Measurements from ENCODE around the gene BCL2L15.
A peak's percentile ranks its signal among the peaks of the same experiment; 100 is the strongest.

The BCL2L15 gene

GRCh38 chr1:113905435-113905861 is 18.1 kb upstream of the BCL2L15 start:
- DNase-seq (ENCODE audit: low spot score) = peak; percentile 10

DNA sequence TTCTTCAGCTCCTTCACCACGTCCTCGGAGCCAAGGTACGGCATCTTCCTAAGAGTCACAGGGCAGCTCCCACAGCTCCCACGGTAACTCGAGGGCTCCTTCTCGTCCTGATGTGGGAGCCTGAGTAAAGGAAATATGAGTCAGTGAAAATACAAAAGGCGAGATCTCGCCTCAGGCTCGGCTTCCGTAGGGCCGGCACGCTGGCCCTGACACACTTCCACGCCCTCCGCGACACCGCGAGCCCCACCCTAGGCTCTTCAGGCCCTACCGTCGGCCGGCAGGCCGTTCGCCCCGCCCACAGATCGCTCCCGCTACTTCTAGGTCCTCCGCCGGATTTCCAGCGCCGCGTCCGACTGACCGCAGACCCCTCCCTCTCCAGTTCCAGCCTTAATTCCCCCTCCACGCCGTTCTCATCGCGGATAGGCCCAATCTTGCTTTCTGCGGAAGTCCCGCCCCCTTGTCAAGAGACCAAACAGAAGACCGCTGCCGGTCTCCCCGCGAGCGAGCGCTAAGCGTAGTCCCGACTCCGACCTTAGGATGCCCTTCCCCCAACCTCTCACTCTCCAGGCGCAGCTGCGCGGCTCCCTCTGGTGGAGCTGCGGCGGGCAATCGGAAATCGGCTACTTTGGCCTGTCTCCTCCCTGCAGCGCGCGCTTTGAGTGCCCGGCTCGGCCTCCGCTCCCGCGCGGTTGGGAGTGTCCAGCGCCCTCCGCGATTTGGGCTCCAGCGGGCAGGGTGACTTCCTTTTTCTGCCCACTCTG is 17.5 kb upstream of the BCL2L15 start, which contains the start of the genes AP4B1 and DCLRE1B:
Gene AP4B1, minus strand, starts transcription at position 126 of the 761 bp plus-strand sequence. Its CDS starts 82 bp downstream, at position 44.
Gene DCLRE1B, plus strand, starts transcription at position 653 of the 761 bp plus-strand sequence. CDS start 261 bp downstream, outside the sequence.
- DNase-seq (ENCODE audit: low spot score) = peak; percentile 99

DNA sequence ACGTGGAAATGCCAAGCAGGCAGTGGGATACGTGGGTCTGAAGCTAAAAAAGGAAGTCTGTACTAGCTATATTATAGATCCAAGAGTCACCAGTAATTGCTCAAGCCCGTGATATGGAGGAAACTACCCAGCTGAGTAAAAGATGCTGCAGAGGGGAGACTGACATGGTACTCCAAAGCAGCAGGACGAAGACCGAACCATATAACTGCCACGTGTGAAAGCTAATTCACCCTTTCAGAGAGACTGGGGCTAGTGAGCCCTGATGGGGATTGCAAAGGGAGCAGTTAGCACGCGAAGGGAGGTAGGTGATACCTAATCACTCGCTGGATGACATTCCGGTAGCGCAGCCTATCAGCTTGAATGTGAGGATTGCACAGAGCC is 16.9 kb upstream of the BCL2L15 start:
- no peak for DNase-seq (ENCODE audit: low spot score)

GRCh38 chr1:113903501-113904292 is 16.3 kb upstream of the BCL2L15 start:
- no peak for DNase-seq (ENCODE audit: low spot score)

- peak; percentile 24 for DNase-seq (ENCODE audit: low spot score)
Measured at GRCh38 chr1:113901191-113901590, 13.8 kb upstream of the BCL2L15 start.

- no peak for DNase-seq (ENCODE audit: low spot score)
Measured at GRCh38 chr1:113899111-113899510, 11.7 kb upstream of the BCL2L15 start.

- DNase-seq (ENCODE audit: low spot score) = no peak
Measured at GRCh38 chr1:113898241-113898814, 10.9 kb upstream of the BCL2L15 start.

GRCh38 chr1:113895961-113896360 is 8.6 kb upstream of the BCL2L15 start:
- DNase-seq (ENCODE audit: low spot score) = no peak

GRCh38 chr1:113895098-113895497 is 7.7 kb upstream of the BCL2L15 start:
- DNase-seq (ENCODE audit: low spot score) = no peak

- DNase-seq (ENCODE audit: low spot score) = no peak
Measured at GRCh38 chr1:113893267-113893666, 5.9 kb upstream of the BCL2L15 start.

GRCh38 chr1:113891631-113892220 is 4.3 kb upstream of the BCL2L15 start:
- DNase-seq (ENCODE audit: low spot score) = no peak

DNA sequence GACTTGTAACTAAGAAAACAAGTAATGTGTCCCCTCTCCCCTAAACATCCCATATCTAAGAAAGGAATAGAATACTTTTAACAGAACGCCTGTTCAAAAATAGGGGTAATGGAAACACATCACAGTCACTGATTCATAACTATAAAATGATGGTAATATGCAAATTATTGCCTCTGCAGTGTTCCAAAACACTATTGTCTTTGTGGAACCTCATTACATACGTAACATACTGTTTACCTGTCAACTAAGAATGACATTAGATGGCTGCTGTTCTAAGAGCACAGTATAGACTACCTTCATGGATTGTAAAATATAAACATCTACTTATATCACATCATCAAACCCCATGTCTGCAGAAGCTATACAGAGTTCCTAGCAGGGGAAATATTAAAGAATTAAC is 3.4 kb upstream of the BCL2L15 start:
- DNase-seq (ENCODE audit: low spot score) = no peak

DNA sequence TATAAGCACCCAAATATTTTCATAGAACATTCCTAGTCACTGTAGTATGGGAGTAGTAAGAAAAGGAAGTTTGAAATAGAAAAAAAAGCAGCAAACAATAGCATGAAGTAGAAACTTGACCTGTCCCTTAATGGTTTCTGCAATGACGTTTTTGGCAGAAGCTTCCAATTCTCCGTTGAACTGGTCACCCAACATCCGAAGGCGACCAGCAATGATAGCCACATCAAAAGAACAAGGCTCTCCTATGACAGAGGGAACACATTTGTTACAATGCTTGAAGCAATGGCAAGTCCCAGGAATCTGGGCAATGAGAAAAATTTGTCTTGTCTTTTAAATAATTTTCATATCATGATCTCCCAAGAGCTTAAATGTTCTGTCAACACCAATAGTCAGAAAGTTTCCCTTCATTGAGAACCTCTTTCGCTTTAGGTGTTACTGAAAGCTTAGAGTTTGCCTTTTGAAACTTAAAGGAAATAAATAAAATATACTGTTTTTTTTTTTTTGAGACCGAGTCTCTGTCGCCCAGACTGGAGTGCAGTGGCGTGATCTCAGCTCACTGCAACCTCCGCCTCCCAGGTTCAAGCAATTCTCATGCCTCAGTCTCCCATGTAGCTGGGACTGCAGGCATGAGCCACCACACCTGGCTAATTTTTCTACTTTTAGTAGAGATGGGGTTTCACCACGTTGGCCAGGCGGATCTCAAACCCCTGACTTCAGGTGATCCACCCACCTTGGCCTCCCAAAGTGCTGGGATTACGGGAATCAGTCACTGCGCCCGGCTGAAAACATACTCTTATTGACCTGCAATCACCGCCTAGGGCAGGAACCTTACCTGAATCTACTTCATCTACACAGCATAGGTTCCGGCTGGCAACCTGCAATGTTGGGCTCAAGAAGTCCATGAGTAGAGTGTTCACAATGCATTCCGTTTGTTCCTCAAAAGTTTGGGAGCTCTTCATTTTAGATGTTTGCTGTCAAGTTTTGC is 672 bp downstream of the BCL2L15 start:
- no peak for DNase-seq (ENCODE audit: low spot score)

- no peak for DNase-seq (ENCODE audit: low spot score)
Measured at GRCh38 chr1:113881661-113882060, 5.7 kb downstream of the BCL2L15 start.

DNA sequence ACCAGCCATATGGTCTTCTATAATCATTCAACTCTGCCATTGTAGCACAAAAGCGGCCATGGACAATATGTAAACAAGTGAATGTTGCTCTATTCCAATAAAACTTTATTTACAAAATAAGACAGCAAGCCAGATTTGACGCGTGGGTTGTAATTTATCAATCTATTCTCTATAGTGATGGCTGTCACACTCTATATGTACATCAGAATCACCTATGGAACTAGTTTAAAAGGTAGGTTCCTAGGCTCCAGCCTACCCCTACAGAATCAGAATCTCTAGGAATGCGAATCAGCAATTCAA is 7.7 kb downstream of the BCL2L15 start:
- DNase-seq (ENCODE audit: low spot score) = no peak

GRCh38 chr1:113876176-113876575 is 11.2 kb downstream of the BCL2L15 start:
- no peak for DNase-seq (ENCODE audit: low spot score)

- no peak for DNase-seq (ENCODE audit: low spot score)
Measured at GRCh38 chr1:113875714-113876113, 11.7 kb downstream of the BCL2L15 start.

DNA sequence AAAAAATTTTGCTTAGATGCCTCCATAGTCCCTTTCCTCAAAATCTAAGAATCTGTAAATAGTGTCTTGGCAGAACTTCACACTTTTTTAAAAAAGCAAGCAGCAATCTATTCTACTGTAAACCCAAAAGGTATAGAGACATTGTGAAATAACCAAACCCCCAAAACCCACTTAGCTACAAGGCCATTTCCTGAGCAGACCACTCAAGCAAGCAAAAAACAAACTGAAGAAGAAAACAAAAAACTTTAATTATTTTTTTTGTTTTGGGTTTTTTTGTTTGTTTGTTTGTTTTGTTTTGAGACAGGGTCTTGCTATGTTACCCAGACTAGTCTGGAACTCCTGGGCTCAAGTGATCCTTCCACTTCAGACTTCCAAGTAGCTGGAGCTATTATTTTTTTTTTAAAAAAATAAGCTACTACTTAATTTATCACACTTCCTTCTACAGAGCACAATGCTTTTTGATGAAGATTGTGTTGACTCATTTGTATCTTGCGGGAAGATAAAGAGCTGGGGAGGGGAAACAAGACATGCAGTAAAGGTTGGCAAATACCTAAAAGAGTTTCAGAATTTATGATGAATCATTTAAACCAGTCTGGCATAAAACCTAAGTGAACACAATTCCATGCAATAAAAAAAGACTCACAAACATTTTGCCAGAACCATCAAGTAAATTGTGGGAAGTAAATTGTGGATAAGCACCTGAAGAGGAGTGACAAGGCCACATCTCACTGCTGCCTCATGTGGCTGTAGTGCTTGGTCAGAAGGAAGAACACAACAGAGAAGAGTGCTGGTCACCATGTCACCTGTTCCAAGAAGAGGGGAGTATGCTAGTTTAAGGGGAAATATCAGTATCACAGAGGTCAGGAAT is 13.1 kb downstream of the BCL2L15 start:
- peak; percentile 64 for DNase-seq (ENCODE audit: low spot score)

DNA sequence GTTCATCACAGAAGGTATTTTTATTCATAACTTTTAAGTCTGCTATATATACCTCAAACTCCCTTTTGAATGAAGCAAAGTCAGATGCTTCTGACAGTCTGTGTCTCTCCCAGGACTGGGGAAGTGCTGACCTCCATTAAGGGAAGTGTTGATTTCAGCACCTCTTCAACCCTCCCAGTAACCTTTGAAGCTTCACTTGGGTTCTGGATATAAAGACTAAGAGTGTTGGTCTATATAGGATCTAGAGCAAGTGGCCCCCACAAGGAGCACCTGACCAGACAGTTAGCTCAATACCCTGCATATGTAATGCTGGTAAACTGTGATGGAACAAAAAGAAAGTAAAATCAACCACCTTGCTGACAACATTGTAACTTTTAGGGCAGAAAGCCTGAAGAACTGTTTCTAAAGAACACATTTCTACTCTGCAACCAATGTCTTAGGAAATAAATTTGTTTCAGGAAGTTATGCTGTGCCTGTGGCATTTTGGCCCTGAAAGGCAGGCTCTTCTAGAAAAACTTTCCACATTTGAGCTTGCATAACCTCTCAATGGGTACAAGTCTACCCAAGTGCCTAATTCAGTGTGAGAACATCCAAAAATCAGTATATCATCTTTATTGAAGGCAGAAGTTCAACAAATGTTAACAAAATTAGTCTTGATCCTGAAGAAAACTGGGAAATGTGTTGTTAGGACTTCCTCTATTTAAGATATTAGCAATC is 15.0 kb downstream of the BCL2L15 start:
- no peak for DNase-seq (ENCODE audit: low spot score)
